CD4-positive, alpha-beta T cell (primary cell): Measurements from ENCODE around the gene LPP. TPM values are rescaled to one million over a fixed set of nuclear protein-coding genes. Genes with fewer than 3 reads are reported as not detected.

Source experiments
- ATAC-seq: fragments of 200-7000 bp; cut with Tn5 transposase; one replicate; pipeline ENCODE4 v1.10.0; 2022; ENCODE audit warnings: mild to moderate bottlenecking; ENCODE audit not compliant: poor library complexity
- CTCF ChIA-PET: fragments of 350-600 bp; sonication (Branson Sonifier 250); formaldehyde crosslinking; loops from one replicate; lab custom pipeline; 2021; ENCODE audit warnings: antibody characterized with exemption, inconsistent platforms; lab: Charles Lee
- POLR2A ChIA-PET: fragments of 350-600 bp; sonication (Branson Sonifier 250); formaldehyde crosslinking; loops from one replicate; lab custom pipeline; 2021; ENCODE audit warnings: antibody characterized with exemption, inconsistent platforms; lab: Charles Lee
- DNase-seq, 14 experiments: peaks; one replicate each; pipeline ENCODE4 v3.0.0-alpha.2; 2013 to 2020; ENCODE audit warnings: mixed read lengths in 2 of 14
- H3K27ac ChIP-seq, 2 donors: one replicate each; pipeline versions ENCODE4 v1.5.1 to v1.7.0; 2013; ENCODE audit warnings: low read length in 2 of 2, low read depth in 1 of 2, mild to moderate bottlenecking in 1 of 2
- H3K27me3 ChIP-seq, 2 experiments: 1 replicate in 1 of 2; 2 replicates in 1 of 2; pipeline versions ENCODE4 v1.6.1 to v1.7.0; 2013; ENCODE audit warnings: low read length in 2 of 2, control low read depth in 1 of 2, mild to moderate bottlenecking in 1 of 2, moderate library complexity in 1 of 2; ENCODE audit not compliant: insufficient read depth in 2 of 2, control insufficient read depth in 1 of 2
- H3K36me3 ChIP-seq: one replicate; pipeline ENCODE4 v1.6.1; 2013; ENCODE audit warnings: low read length, control low read depth; ENCODE audit not compliant: insufficient read depth
- H3K4me1 ChIP-seq: one replicate; pipeline ENCODE4 v1.6.1; 2013; ENCODE audit warnings: low read length, control low read depth; ENCODE audit not compliant: insufficient read depth
- H3K4me3 ChIP-seq: one replicate; pipeline ENCODE4 v1.5.1; 2013; ENCODE audit warnings: mild to moderate bottlenecking, low read length, moderate library complexity
- H3K9me3 ChIP-seq, 2 experiments: 1 replicate in 1 of 2; 2 replicates in 1 of 2; pipeline versions ENCODE4 v1.6.1 to v1.7.0; 2013; ENCODE audit warnings: low read length in 2 of 2, mild to moderate bottlenecking in 2 of 2, control low read depth in 1 of 2, moderate library complexity in 1 of 2; ENCODE audit not compliant: control insufficient read depth in 1 of 2, insufficient read depth in 1 of 2
- H3K27ac Mint-ChIP-seq: one replicate; pipeline ENCODE4 v1.8.0; 2020; ENCODE audit warnings: mixed read lengths
- H3K27me3 Mint-ChIP-seq: one replicate; pipeline ENCODE4 v1.8.0; 2021; ENCODE audit warnings: mixed read lengths
- H3K36me3 Mint-ChIP-seq: one replicate; pipeline ENCODE4 v1.8.0; 2021; ENCODE audit warnings: low read depth, mixed read lengths
- H3K4me1 Mint-ChIP-seq: one replicate; pipeline ENCODE4 v1.8.0; 2021; ENCODE audit warnings: low read depth, mixed read lengths
- H3K4me3 Mint-ChIP-seq: one replicate; pipeline ENCODE4 v1.8.0; 2020; ENCODE audit warnings: mild to moderate bottlenecking, mixed read lengths
- H3K9me3 Mint-ChIP-seq: one replicate; pipeline ENCODE4 v1.8.0; 2020; ENCODE audit warnings: mixed read lengths
- CTCF ChIP-seq: fragments of 200-600 bp; IDR thresholded peaks from one replicate; pipeline ENCODE4 v1.8.0; 2022; ENCODE audit warnings: antibody characterized with exemption, mild to moderate bottlenecking
- intact Hi-C, 2 experiments: fragments of 100-400 bp; cut with DNase I in 1 of 2; cut with micrococcal nuclease in 1 of 2; formaldehyde crosslinking; loops; one replicate each; pipeline versions ENCODE4 v1.15.1 to v1.9.0; 2023 to 2025; cut with DNase I, micrococcal nuclease
- total RNA-seq, 174 experiments: library from RNA in 2 of 174; stranded (reverse) in 2 of 174; gene quantifications; one replicate each; pipeline ENCODE4 v1.2.3 and lab custom pipeline; 2021 to 2026

Gene LPP
- total RNA-seq, 2 experiments from 2014 or later = 45.6 to 45.9 TPM

DNA sequence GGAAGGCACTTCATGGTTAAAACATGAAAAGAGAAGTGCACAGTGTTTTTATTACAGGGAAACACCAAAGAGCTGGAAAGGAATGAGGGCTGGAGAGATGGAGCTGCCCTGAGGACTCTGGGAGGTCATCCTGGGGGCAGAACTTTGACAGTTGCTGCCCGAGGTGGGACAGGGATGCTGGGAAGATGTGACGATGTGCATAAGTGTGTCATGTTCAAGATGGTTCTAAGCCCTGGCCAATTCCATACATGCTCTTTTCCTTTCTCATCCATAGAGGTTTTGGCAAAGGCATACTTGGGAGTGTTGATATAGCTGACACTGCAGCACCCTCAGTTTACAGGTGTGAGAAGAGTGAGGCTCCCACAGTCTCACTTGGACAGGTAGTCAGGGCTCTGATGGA is 23.8 kb downstream of the LPP start:
- Mint-ChIP-seq H3K36me3 (peaks cover 19% of the 10 kb centered on the region), H3K9me3 (no peaks in the 10 kb centered on the region), H3K4me1 (peaks cover 56% of the 10 kb centered on the region), H3K27me3 (no peaks in the 10 kb centered on the region), H3K4me3 (no peak overlapping the region), H3K27ac (no peak overlapping the region)
- ATAC-seq (no peak), DNase-seq (no peak)
- Histone ChIP-seq H3K36me3 (no peaks in the 10 kb centered on the region), H3K4me1 (peaks cover 29% of the 10 kb centered on the region), H3K9me3 (no peaks in the 10 kb centered on the region), H3K4me3 (no peak overlapping the region), H3K27ac (no peak overlapping the region), H3K27me3 (no peaks in the 10 kb centered on the region)
- POLR2A ChIA-PET = interaction anchor here (1.0 kb wide), 1 partner anchor 432 kb away, joined by 3 read pairs; the partner anchor contains the start of gene BCL6
- TF ChIP-seq CTCF = no peak
- intact Hi-C loops = no loop called here
- CTCF ChIA-PET = no interaction called here

GRCh38 chr3:188178293-188178936 is 24.5 kb downstream of the LPP start:
- intact Hi-C loops = no loop called here
- peak overlapping the region; percentile 40 for H3K4me3 Mint-ChIP-seq
- ATAC-seq = peak; percentile 65
- peaks cover 19% of the 10 kb centered on the region for H3K36me3 Mint-ChIP-seq
- peak in 2 of 14 experiments; percentile 17 to 21 for DNase-seq
- no peaks in the 10 kb centered on the region for H3K9me3 Mint-ChIP-seq
- H3K9me3 ChIP-seq = no peaks in the 10 kb centered on the region
- H3K4me1 ChIP-seq = peaks cover 29% of the 10 kb centered on the region
- ChIA-PET POLR2A (no interaction called here), CTCF (no interaction called here)
- peaks cover 56% of the 10 kb centered on the region for H3K4me1 Mint-ChIP-seq
- no peak for TF ChIP-seq CTCF
- no peaks in the 10 kb centered on the region for H3K27me3 ChIP-seq
- peak overlapping the region; percentile 22 for H3K27ac Mint-ChIP-seq
- H3K4me3 ChIP-seq = no peak overlapping the region
- H3K27me3 Mint-ChIP-seq = no peaks in the 10 kb centered on the region
- no peak overlapping the region for H3K27ac ChIP-seq
- H3K36me3 ChIP-seq = no peaks in the 10 kb centered on the region

GRCh38 chr3:188179006-188179966 is 25.3 kb downstream of the LPP start:
- H3K27ac Mint-ChIP-seq = peak overlapping the region; percentile 22
- Histone ChIP-seq H3K36me3 (no peaks in the 10 kb centered on the region), H3K4me3 (no peak overlapping the region), H3K4me1 (peaks cover 28% of the 10 kb centered on the region), H3K27me3 (no peaks in the 10 kb centered on the region), H3K27ac (no peak overlapping the region), H3K9me3 (no peaks in the 10 kb centered on the region)
- intact Hi-C loops = no loop called here
- DNase-seq = no peak
- peaks cover 51% of the 10 kb centered on the region for H3K4me1 Mint-ChIP-seq
- no peaks in the 10 kb centered on the region for H3K9me3 Mint-ChIP-seq
- no peak for ATAC-seq
- peak overlapping the region; percentile 40 for H3K4me3 Mint-ChIP-seq
- no peak for TF ChIP-seq CTCF
- CTCF ChIA-PET = no interaction called here
- H3K27me3 Mint-ChIP-seq = no peaks in the 10 kb centered on the region
- POLR2A ChIA-PET = no interaction called here
- peaks cover 19% of the 10 kb centered on the region for H3K36me3 Mint-ChIP-seq
